ENCODE measurements around the gene RENBP.

DNA sequence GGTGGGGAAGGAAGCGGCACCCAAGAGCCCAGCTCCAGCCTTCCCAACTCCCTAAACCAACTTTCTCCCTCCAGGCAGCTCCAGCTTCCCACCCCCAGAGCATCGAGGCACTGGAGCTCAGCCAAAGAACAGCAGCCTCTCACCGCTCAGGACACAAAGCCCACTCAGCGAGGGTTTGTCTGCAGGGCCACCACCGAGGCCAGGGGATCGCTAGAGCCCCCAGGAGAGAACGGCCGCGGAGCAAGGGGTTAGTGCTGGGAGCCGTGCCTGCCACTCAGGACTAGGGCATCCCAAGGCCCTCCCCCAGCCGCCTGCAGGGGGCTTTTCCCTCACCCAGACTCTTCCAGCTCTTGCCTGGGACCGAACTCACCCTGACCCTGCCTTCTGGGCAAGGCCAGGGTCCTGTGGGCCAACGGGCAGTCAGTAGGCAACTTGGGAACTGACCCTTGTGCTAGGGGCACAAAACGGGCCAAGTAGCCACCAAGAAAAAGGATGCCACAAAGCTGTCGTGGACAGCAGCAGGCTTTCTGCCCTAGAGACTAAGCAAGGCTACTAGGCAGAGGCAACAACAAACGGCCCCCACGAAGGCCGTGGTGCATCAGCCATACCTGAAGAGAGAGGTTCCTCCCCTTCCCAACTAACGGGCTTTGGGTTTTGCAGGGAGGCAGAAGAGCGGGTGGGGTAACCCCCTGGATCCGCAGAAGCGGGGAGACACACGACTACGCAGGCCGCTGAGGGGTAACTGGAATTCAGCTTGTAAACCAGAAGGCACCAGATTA is 24.9 kb upstream of the RENBP start:
- TF ChIP-seq TAF1 (IDR thresholded peaks at IDR 0.05; ENCODE audit: low read depth, low read length) (no peak), POLR2A (IDR thresholded peaks at IDR 0.05; ENCODE audit: low read depth, low read length) (no peak)
